Measurements from ENCODE around the gene CFAP57.

GRCh38 chr1:43288785-43289706 is 116.9 kb downstream of the CFAP57 start:
- TF ChIP-seq EP300 (conservative IDR thresholded peaks at IDR 0.05; ENCODE audit: poor library complexity, severe bottlenecking) (no peak), RAD21 (conservative IDR thresholded peaks at IDR 0.05) (no peak), CTCF (IDR thresholded peaks at IDR 0.05; ENCODE audit: poor library complexity, severe bottlenecking) (no peak), POLR2AphosphoS5 (IDR thresholded peaks at IDR 0.05) (no peak)

Measured in neural cell (in vitro differentiated cells).